Heart left ventricle (tissue), 13 donors: ENCODE measurements around the gene NFE2L3.

Source experiments
- CTCF ChIP-seq, 12 donors: fragments of 200-600 bp; sonication (generic) in 4 of 12; IDR thresholded peaks; one replicate each; pipeline versions ENCODE4 v1.5.0 to v1.8.0; 2018 to 2022; ENCODE audit warnings: antibody characterized with exemption in 12 of 12, mild to moderate bottlenecking in 5 of 12
- POLR2A ChIP-seq, 2 donors: fragments of 450-650 bp; IDR thresholded peaks; one replicate each; pipeline ENCODE4 v1.6.1; 2017; ENCODE audit warnings: antibody characterized with exemption in 2 of 2, mild to moderate bottlenecking in 2 of 2, moderate library complexity in 2 of 2
- donor health status: ischemic (EF 13 %, LVEDD 7.1; RV severe dilation, severe dysfunction).
- donor health status: DM: no; HTN: yes; CAD: no.
- donor health status: DM: no; HTN: no; CAD: no.
- donor health status: ischemic (EF 25% LVEDD 6.9; RV normal size, moderate dysfunction).
- donor health status: ischemic (EF 25% LVEDD 5.7; RV mildly dilated, moderate dysfunction).
- donor health status: ischemic (EF 35%, LVEDD 5.7; RV mildly dilated, moderate dysfunction).
- donor health status: nonischemic (EF 11% LVEDD 7.7; RV severe dilation, severe dysfunction).
- donor health status: DM: yes; HTN: yes; CAD: no.
- donor health status: PGD.
- donor health status: ischemic (EF 29% LVEDD 5.4; RV normal size, mild dysfunction).
- donor health status: nonischemic (EF 23%, LVEDD 6.1; RV moderate dilation, normal function).

GRCh38 chr7:26191974-26192479 lies 40.0 kb downstream of the NFE2L3 start:
- TF ChIP-seq CTCF (IDR thresholded peaks at IDR 0.05), result no peak
- TF ChIP-seq POLR2A (IDR thresholded peaks at IDR 0.05), result no peak
